Hematopoietic multipotent progenitor cell (in vitro differentiated cells): ENCODE data around the gene FSIP2. TPM values are rescaled to one million over a fixed set of nuclear protein-coding genes. Genes with fewer than 3 reads are reported as not detected.
"Not testable (repeated sequence)": the region's sequence is repeated elsewhere in the genome, so short reads cannot be mapped to it uniquely, and the experiment has no call there.

Source experiments
- DNase-seq, 3 donors: peaks; one replicate each; pipeline ENCODE4 v3.0.0-alpha.2; 2011 to 2015; ENCODE audit warnings: low read depth in 2 of 3, low spot score in 2 of 3
- total RNA-seq: library from RNA; depleted of rRNA; stranded (reverse); fragments of >200 nt; gene quantifications from one replicate; pipeline ENCODE4 v1.2.3, GENCODE V29; 2012

Gene FSIP2
- total RNA-seq, 1 donor: 1.1 TPM

DNA sequence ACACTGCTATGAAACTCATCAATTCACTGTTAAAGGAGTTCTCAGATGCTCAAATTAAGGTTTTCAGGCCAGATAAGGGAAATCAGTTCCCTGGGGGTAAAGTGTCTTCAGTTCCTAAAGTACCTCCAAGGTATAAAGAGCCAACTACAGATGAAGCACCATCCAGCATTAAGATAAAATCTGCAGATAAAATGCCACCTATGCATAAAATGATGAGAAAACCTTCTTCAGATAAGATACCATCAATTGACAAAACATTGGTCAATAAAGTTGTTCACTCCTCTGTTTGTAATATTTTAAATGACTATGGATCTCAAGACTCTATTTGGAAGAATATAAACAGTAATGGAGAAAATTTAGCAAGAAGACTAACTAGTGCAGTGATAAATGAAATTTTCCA, 68.2 kb downstream of the FSIP2 start:
- no peak for DNase-seq

DNA sequence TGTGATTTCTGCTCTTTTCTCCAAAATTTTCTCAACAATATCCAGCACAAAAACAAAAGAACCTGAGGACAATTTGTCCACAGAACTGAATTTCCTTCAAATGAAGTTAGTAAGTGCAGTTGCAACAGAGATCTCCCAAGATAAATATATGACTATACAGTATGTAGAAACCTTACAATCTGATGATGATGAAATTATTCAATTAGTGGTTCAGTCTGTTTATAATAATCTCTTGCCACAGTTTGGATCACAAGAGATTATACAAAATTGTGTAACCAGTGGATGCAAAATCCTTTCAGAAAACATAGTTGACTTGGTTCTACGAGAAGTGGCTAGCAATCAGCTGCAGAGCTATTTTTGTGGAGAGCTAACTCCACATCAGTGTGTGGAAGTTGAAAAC, 68.7 kb downstream of the FSIP2 start:
- no peak for DNase-seq

DNA sequence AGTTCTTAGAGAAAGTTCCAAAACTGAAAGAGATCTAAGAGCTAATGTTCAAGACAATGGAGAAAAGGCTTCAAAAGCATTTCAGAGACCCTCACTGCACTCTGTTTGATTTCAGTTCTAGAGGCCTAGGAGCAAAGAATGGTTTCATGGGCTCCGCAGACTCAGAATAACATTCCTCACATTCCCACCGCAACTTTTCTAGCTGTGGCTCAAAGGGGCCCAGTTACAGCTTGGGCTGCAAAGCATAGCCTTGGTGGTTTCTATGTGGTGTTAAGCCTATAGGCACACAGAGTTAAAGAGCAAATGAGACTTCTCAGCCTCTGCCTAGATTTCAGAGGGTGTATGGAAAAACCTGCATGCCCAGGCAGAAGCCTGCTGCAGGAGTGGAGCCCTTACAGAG, 73.0 kb downstream of the FSIP2 start:
- DNase-seq: no peak

DNA sequence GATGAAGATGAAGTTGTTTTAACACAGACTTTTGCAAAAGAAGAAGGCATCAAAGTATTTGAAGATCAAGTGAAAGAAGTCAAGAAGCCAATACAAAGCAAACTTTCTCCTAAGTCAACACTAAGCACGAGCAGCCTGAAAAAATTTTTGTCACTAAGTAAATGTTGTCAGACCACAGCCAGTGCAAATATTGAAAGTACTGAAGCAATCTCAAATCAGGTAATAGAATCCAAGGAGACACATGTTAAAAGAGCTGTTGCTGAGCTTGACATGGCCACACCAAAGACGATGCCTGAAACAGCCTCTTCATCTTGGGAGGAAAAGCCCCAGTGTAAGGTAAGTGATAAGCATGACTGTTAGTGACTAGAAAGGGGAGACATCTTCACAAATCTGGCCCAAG, 75.1 kb downstream of the FSIP2 start:
- no peak for DNase-seq

- DNase-seq: no peak
Observed at GRCh38 chr2:185817991-185818390, 79.4 kb downstream of the FSIP2 start.

DNA sequence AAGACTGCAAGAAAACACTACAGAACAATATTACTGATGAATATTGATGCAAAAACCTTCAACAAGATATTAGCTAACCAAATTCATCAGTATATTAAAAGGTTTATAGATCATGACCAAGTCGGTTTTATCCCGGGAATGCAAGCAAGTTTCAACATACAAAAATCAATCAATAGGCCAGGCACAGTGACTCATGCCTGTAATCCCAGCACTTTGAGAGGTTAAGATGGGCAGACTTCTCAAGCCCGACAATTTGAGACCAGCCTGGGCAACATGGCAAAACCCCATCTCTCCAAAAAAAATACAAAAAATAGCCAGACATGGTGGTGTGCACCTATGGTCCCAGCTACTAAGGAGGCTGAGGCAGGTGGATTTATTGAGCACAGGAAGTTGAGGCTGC, 82.9 kb downstream of the FSIP2 start:
- DNase-seq: no peak

DNA sequence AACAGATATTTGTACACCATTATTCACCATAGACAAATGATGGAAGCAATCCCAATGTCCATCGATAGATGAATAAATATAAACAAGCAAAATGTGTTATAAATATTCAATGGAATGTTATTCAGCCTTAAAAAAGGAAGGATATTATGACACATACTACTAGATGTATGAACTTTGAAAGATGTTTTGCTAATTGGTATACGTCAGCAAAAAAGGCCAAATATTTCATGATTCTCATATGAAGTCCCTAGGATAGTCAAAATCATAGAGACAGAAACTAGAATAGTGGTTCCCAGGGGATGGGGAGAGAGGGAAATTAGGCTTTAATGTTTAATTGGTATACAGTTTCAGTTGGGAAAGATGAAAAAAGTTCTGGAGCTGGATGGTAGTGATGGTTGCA, 85.2 kb downstream of the FSIP2 start:
- no peak for DNase-seq

- DNase-seq: no peak
Observed at GRCh38 chr2:185825557-185825956, 87.0 kb downstream of the FSIP2 start.

DNA sequence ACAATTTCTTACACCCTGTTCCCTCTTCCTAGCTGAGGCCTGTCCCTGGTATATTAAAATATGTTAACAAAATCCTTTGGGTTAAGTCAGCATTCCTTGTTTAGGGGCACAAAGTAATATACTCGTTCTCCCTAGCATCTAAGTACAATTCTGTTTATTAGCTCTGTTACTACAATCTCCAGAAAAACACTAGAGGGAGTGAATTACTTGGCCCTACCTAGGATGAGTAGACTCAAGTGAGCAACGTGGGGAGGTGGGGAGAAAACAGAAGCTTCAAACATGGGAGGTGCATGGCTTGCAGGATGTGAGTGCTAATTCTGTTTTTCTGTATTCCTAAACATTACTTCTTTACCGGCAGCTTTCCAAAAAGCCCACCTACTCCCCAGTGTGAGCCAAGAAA, 89.7 kb downstream of the FSIP2 start:
- DNase-seq: no peak

DNA sequence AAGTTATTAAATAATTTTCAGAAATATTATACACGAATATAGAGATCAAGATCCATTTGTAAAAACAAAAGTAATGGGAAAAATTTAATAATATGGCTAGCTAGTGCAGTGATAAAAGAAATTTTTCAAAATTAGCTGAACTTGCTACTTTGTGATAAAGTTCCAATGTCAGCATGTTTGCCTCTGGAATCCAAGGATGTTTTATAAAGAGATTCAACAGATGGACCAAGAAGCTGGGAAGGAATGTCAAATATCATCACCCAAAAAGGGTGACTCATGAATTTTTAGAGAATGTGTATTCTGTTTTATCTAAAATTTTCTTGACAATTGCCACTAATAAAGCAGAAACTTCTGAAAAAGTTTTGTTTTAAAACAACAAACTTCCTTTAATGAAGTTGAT, 95.3 kb downstream of the FSIP2 start:
- no peak for DNase-seq

DNA sequence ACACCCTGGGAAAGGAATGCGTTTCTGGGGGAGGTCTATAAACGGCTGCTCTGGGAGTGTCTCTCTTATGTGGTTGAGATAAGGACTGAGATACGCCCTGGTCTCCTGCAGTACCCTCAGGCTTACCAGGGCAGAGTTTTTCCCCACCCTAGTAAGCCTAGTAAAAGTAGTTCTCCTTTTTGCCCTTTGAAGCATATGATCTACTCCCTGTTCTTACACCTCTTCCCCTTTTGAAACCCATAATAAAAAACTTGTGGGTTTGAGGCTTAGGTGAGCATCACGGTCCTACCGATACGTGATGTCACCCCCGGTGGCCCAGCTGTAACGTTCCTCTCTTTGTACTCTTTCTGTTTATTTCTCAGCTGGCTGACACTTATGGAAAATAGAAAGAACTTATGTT, 97.4 kb downstream of the FSIP2 start:
- DNase-seq: no peak

DNA sequence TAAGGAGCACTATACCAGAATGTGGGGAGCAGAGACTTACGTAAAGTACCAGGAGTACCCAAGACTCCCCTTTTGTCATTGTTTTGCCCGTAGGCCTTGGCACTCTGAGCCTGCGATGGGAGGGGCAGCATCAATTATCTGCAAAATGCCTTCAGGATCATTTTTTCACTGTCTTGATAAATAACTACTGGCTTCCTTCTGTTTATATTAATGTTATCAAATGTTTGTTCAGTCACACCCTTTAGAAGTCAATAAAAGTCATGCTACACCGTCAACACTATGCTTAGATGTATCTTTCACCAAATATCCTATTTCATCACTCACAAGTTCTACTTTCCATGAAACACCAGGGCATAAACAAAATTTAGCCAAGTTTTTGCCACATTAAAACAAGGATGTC, 116.3 kb downstream of the FSIP2 start:
- DNase-seq: no peak

DNA sequence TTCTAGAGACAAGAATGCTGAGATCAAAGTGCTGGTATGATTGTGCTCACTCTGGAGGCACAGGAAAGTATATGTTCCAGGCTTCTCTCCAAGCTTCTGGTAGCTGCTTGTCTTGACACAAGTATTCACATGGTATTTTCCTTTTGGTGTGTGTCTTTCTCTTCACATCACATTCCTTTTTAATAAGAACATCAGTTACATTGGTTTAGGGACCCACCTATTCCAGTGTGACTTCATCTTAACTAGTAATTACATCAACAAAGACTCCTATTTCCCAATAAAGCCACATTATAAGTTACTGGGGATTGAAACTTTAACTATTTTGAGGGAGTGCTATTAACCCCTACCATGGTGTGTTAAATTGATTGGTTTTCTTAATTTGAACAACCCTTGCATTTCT, 119.1 kb downstream of the FSIP2 start:
- no peak for DNase-seq

GRCh38 chr2:185859506-185859905, 120.9 kb downstream of the FSIP2 start:
- DNase-seq: no peak

DNA sequence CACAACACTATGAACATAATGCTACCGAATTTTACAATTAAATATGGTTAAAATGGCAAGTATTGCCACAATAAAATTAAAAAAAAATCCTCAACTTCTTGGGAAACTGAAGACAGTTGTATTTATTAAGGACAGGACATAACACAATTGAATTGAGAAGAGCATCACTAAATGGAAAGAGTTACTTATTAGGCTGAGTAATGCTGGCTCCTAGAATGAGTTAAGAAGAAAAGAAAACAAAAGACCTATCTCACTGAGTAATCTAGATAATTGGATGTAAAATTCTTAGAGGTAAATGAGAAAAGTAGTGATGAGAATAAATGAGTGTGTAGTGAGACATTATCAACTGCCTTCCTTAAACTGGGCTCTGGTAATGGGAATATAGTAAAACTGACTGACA, 121.7 kb downstream of the FSIP2 start:
- no peak for DNase-seq

GRCh38 chr2:185862657-185863398, 124.2 kb downstream of the FSIP2 start:
- no peak for DNase-seq

GRCh38 chr2:185864468-185865260, 126.1 kb downstream of the FSIP2 start:
- not testable (repeated sequence) for DNase-seq

GRCh38 chr2:185875136-185875931, 136.7 kb downstream of the FSIP2 start:
- DNase-seq: no peak

GRCh38 chr2:185876234-185876633, 137.6 kb downstream of the FSIP2 start:
- no peak for DNase-seq

GRCh38 chr2:185880396-185880795, 141.8 kb downstream of the FSIP2 start:
- DNase-seq: no peak
